Subcutaneous adipose tissue (tissue), 4 donors: ENCODE data around the gene SERGEF. TPM values are rescaled to one million over a fixed set of nuclear protein-coding genes. Genes with fewer than 3 reads are reported as not detected.

Source experiments
- total RNA-seq, 4 donors: library from RNA; depleted of rRNA; stranded (reverse); fragments of >200 nt; gene quantifications; one replicate each; pipeline ENCODE4 v1.1.0, GENCODE V29; 2016

The SERGEF gene
- total RNA-seq, 4 donors from 2014 or later, result 22.2 to 27.9 (median 26.1) TPM

Other genes with a start within 250 kb of the SERGEF start
- 1 to 10 TPM in 2 of 4 donors, under 1 TPM in 2; 0.17 to 1.6 (median 0.94) TPM for gene TPH1, start 33.2 kb upstream of the SERGEF start, total RNA-seq
- 10 to 100 TPM; 10.8 to 15.6 (median 13.3) TPM for gene SAAL1, start 93.0 kb upstream of the SERGEF start, total RNA-seq
- not detected for gene MRGPRX3, start 119.5 kb upstream of the SERGEF start, total RNA-seq
- gene MRGPRX4, start 159.8 kb upstream of the SERGEF start, total RNA-seq, result not detected
- gene SAA4, start 223.8 kb upstream of the SERGEF start, total RNA-seq, result 1 to 10 TPM in 2 of 4 donors, not detected in 2; 2.6 to 5.1 TPM
- gene SAA2, start 235.6 kb upstream of the SERGEF start, total RNA-seq, result 100 to 1,000 TPM in 1 of 4 donors, 10 to 100 TPM in 2, 1 to 10 TPM in 1; 7.7 to 236 (median 71.9) TPM